Measurements from ENCODE around the gene RNPEPL1. TPM values are rescaled to one million over a fixed set of nuclear protein-coding genes. Genes with fewer than 3 reads are reported as not detected.

RNPEPL1 gene
- total and polyA plus RNA-seq, 2 experiments from 2014 or later = 49.0 to 61.2 TPM

DNA sequence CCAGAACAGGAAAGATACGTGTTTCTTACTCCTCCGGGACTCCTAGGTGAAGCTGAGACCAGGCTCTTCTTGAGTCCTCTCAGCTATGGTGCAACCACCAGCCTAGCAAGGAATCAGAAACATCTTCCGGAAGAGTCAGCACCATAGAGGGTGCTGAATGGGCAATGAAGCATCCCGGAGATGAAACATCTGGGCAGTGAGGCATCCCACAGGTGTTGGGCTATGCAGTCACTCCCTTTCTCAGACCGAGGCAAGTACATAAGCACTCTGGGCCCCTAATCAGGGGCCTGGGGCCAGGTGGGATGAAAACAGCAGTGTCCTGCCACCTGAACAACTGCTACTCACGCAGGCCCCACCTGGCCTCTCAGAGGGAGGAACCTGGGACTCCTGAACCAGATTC lies 16.8 kb downstream of the RNPEPL1 start:
- H3K27ac ChIP-seq = no peak overlapping the region
- peaks cover 6% of the 10 kb centered on the region for H3K4me1 ChIP-seq (ENCODE audit: low read depth)
- H3K36me3 ChIP-seq = peaks cover 6% of the 10 kb centered on the region
- H3K9me3 ChIP-seq (ENCODE audit: low read depth) = no peaks in the 10 kb centered on the region
- H3K4me3 ChIP-seq = peak overlapping the region; percentile 92
- TF ChIP-seq, protein P1, sequence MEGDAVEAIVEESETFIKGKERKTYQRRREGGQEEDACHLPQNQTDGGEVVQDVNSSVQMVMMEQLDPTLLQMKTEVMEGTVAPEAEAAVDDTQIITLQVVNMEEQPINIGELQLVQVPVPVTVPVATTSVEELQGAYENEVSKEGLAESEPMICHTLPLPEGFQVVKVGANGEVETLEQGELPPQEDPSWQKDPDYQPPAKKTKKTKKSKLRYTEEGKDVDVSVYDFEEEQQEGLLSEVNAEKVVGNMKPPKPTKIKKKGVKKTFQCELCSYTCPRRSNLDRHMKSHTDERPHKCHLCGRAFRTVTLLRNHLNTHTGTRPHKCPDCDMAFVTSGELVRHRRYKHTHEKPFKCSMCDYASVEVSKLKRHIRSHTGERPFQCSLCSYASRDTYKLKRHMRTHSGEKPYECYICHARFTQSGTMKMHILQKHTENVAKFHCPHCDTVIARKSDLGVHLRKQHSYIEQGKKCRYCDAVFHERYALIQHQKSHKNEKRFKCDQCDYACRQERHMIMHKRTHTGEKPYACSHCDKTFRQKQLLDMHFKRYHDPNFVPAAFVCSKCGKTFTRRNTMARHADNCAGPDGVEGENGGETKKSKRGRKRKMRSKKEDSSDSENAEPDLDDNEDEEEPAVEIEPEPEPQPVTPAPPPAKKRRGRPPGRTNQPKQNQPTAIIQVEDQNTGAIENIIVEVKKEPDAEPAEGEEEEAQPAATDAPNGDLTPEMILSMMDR (IDR thresholded peaks at IDR 0.05; ENCODE audit: low read depth, low read length) = no peak
- no peak for DNase-seq (ENCODE audit: low read depth in 1 of 2, low spot score in 1 of 2)
- H3K27me3 ChIP-seq = no peaks in the 10 kb centered on the region

DNA sequence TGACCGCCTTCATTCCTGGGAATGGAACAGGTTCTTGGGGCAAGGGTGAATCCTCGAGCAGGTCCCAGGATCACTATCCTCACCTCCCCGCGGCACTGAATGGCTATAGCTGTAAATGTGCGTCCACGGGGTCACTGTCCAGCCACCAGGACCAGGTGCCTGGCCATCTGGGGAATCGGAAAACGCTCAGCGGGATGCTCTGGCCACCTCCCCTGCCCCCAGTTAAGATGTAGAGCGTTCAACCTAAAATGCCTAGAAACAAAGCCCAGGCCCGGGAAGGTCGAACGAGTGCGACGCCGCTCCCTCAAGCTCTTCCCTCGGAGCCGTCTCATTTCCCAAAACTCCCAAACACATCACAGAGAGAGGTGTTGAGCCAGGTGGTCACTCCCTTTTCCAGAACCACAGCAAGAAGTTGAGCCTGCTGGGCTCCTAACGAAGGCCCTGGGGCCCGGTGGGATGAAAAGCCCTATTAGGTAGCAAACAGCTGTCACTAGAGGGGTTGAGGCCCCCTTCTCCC lies 17.5 kb downstream of the RNPEPL1 start:
- TF ChIP-seq, protein P1 (IDR thresholded peaks at IDR 0.05; ENCODE audit: low read depth, low read length) = no peak
- H3K9me3 ChIP-seq (ENCODE audit: low read depth) = no peaks in the 10 kb centered on the region
- H3K4me3 ChIP-seq = peak overlapping the region; percentile 92
- peaks cover 6% of the 10 kb centered on the region for H3K36me3 ChIP-seq
- H3K4me1 ChIP-seq (ENCODE audit: low read depth) = peaks cover 6% of the 10 kb centered on the region
- no peak for DNase-seq (ENCODE audit: low read depth in 1 of 2, low spot score in 1 of 2)
- no peaks in the 10 kb centered on the region for H3K27me3 ChIP-seq
- peak overlapping the region; percentile 86 for H3K27ac ChIP-seq

DNA sequence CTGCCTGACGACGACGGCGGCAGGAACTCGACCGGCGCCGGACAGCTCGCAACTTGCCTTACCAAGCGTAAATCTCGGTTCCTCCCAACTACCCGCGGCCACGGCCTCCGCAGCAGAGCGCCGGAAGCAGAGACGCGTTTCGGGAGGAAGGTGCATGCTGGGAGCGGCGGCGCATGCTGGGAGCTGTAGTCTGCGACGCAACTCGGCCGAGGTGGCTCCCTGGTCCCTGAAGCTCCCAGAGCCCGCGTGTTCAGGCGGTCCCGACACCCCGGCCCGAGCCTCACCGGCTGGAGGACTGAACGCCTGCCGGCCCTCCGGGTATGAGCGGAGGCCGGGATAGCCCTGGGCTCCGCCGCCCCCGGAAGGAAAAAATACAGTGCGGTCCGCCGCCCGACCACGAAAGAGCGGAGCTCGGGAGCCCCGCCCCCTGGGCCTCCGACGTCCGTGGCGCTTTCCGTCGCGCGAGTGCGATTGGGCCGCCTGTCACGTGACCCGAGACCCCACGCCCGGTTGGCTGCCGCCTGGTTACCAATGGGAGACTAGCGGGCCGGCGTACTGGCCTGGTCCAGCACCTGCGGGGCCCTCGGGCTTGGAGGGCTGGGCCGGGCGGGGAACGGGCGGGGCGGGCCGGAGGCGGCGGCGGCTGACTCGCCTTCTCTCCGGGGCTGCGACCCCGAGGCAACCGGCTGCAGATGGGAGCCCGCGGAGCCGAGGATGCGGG lies 18.1 kb downstream of the RNPEPL1 start, which contains the start of gene CAPN10:
TSS of gene CAPN10 (plus strand) at position 537 of the 721 bp plus-strand sequence. CDS start at position 715, 178 bp downstream.
- peak; percentile 95 to 99 for DNase-seq (ENCODE audit: low read depth in 1 of 2, low spot score in 1 of 2)
- H3K36me3 ChIP-seq = peaks cover 11% of the 10 kb centered on the region
- H3K27me3 ChIP-seq = no peaks in the 10 kb centered on the region
- TF ChIP-seq, protein P1 (IDR thresholded peaks at IDR 0.05; ENCODE audit: low read depth, low read length) = no peak
- peak within 1 kb of the TSS; percentile 92 for H3K4me3 ChIP-seq
- no peaks in the 10 kb centered on the region for H3K9me3 ChIP-seq (ENCODE audit: low read depth)
- peak within 1 kb of the TSS; percentile 86 for H3K27ac ChIP-seq
- peaks cover 6% of the 10 kb centered on the region for H3K4me1 ChIP-seq (ENCODE audit: low read depth)

DNA sequence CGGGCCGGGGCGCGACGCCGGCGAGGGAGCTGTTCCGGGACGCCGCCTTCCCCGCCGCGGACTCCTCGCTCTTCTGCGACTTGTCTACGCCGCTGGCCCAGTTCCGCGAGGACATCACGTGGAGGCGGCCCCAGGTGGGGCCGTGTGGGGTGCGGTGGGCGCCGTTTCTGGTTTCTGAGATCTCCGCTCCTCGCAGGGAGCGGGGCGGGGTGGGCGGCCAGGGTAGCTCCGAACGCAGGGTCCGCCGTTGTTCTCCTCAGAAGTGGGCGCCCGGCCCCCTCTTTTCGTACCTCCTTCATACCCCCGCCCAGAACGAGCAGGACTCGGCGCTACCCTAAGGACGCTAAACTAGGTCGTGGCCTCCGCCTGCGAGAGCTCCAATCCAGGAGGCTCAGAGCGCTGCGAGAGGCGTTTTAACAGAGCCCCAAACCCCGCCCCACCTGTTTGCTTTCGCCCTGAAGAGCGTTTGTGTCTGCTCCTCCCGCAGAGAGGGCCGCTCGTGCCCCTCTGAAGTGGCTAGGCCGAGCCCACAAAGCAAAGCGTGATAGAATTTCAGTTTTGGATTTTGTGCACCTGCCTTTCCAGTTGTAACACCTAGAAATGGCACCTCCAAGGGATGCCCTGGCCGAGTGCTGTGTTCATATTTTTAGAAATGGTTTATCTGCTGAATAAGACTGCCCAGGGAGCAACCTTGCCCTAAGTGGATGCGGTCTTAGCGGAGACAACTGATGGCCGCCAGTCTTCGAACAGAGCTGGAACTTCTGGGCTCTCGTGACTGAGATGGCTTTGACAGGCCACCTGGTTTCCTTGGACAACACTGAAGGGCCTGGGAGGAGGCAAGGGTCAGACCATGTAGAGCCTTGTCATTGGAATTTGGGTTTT lies 18.9 kb downstream of the RNPEPL1 start:
- DNase-seq (ENCODE audit: low read depth in 1 of 2, low spot score in 1 of 2) = peak in 1 of 2 donors; percentile 69
- Histone ChIP-seq H3K4me3 (peak overlapping the region; percentile 92), H3K27me3 (no peaks in the 10 kb centered on the region), H3K9me3 (ENCODE audit: low read depth) (no peaks in the 10 kb centered on the region), H3K36me3 (peaks cover 11% of the 10 kb centered on the region), H3K4me1 (ENCODE audit: low read depth) (peaks cover 6% of the 10 kb centered on the region), H3K27ac (peak overlapping the region; percentile 32)
- TF ChIP-seq, protein P1 (IDR thresholded peaks at IDR 0.05; ENCODE audit: low read depth, low read length) = no peak

DNA sequence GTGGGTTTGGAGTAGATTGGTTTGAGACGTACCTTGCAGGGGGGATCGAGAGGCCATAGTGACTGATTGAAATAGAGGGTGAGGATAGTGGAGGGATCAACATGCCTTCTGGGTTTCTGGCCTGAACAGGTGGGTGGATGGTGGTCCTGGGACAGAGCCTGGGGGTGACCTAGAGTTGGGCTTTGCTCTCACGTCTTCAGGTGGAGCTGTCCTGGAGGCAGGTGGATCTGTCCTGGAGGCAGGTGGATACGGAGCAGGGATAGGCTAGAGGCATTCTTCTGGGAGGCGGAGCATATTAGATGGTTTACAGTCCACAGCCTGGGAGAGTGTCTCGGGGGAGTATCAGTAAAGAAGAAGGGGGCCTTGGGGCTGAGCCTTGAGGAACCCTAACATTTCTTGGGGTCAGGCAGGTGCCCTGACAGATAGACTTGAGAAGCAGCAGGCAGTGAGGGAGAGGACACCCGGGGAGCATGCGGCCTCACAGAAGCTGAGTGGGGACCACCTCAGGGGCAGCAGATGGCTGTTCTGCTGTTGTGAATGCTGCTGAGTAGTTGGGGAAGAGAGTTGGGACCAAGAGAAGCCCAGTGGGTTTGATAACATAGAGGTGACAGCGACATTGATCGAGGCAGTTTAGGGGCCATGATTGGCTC lies 19.8 kb downstream of the RNPEPL1 start:
- no peak for DNase-seq (ENCODE audit: low read depth in 1 of 2, low spot score in 1 of 2)
- Histone ChIP-seq H3K9me3 (ENCODE audit: low read depth) (no peaks in the 10 kb centered on the region), H3K36me3 (peaks cover 11% of the 10 kb centered on the region), H3K27ac (no peak overlapping the region), H3K4me1 (ENCODE audit: low read depth) (peaks cover 6% of the 10 kb centered on the region), H3K27me3 (no peaks in the 10 kb centered on the region), H3K4me3 (no peak overlapping the region)
- TF ChIP-seq, protein P1 (IDR thresholded peaks at IDR 0.05; ENCODE audit: low read depth, low read length) = no peak

Data from cardiac muscle cell (in vitro differentiated cells and primary cell).